GM18873 (cell line): ENCODE results near the gene AOAH.
"Not testable (repeated sequence)": the region's sequence is repeated elsewhere in the genome, so short reads cannot be mapped to it uniquely, and the experiment has no call there.

Experiments used
- ATAC-seq: cut with Tn5 transposase; IDR thresholded peaks from one replicate; pipeline ENCODE4 v1.9.1; 2021; ENCODE audit warnings: mild to moderate bottlenecking, moderate library complexity, moderate number of reproducible peaks; ENCODE audit not compliant: unreplicated experiment, low FRiP score

The AOAH gene

DNA sequence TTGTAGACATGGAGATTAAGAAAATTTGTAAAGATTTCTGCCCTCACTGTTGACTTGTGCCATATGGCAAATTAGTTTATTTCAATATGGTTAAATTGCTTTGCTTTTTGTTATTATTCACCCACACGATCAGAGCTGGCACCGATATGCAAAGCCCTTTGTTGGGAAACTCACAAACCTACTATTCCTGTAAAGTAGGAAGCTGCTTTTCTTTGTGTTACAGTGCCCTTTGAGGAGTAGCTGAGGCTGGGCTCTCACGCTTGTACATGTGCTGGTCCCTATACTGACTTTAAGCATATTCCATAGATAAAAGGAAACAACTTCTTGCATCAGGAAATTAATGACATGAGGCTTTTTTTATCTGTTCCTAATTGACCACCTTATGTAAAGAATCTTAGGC, 17.6 kb upstream of the AOAH start:
- no peak for ATAC-seq

DNA sequence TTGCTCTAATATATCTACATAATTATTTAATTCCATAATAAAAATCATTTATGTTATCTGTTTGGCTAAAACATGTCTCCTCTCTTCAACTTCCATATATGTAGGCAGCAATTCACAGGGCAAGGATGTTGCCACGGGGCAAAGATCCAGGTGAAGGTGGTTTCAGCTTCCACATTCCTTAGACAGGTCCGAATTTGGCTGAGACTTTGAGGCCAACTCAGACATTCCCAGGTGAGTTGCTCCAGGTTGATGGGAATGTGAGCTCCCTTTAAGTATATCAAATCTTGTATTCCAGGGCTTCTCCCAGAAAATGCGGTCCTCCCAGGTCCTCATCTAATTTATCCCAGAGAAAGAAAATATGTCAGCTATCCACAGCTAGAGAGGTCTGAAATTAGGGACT, 15.1 kb upstream of the AOAH start:
- ATAC-seq: no peak

DNA sequence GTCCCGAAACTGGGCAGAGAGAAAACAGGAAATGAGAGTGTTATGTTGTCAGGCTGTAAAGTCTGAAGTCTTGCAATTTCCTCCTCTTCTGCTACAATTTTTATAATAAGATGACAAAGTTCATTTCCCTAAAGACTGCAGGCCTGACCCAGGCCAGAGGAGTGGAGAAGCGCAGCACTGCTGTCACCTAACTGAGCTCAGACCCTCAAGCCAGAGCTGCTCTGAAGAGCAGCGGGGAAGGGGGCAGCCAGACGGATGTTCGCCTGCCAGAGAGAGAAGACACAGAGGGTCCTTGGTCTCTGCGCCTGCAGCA, 12.6 kb upstream of the AOAH start:
- peak; percentile 87 for ATAC-seq

DNA sequence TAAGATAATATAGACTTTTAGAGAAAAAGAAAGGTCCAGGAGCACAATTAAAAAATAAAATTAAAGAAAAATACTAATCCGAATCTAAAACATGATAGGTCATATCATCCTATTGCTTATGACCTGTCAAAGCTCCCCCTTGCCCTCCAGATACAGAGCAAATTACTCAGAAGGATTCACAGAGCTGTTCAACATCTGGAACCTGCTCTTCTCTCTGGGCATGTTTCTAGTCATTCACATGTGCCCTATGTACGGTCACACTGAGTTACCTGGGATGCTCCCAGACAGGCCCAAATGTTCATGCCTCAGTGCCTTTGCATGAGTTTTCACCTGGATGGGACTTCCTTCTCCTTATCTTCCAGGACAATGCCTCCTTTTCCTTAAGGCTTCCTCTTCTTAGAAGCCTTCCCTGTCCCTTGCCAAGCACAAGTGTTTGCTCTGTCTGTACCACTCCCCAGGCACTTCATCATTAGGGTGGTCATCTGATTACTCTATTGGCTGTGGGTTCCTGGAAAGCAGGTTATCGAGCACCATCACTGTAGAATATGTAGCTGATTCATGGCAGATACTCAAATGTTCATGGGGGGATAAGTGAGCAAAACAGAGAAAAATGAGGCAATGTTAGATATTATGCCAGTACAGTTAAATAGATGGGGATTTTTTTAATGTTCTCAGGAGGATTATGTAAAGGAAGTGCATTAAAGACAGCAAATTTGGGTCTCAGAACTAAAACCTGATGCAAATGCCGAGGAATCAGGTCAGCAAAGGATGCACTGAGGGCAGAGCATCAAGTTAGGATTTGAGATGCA, 12.0 kb upstream of the AOAH start:
- no peak for ATAC-seq

DNA sequence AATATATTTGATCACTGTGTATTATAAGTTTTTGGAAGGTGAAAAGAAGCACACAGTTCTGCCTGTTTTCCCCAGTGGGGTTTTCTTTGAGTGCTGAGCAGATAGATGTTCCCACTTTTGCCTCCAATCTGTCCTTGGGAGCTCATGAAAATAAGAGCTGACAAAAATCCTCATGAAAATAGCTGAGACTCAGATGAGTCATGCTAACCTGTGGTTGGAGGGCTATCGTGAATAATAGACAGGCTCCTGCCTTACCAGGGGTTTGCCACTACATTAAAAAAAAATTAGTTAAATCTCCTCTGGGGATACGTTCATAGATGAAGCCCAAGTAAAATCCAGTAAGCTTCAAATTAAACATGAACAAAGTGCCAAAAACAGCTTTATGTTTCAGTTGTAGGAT, 10.9 kb upstream of the AOAH start:
- no peak for ATAC-seq

DNA sequence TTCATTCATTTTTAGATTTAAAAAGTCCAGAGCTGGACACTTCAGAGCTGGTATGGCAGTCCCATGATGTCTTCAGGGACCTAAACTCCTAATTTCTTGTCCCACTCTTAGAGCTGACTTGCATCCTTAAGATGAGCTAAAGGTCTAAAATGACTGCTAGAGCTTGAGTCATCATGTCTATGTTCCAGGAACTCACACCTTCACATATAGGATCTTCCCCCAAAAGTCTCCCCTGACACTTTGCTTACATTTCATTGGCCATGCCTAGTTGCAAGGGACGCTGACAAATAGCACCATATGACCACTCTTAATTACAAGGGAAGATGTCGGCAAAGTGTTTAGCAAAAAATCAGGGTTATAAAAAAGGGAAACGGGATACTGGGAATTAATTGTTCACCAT, 10.4 kb upstream of the AOAH start:
- no peak for ATAC-seq

DNA sequence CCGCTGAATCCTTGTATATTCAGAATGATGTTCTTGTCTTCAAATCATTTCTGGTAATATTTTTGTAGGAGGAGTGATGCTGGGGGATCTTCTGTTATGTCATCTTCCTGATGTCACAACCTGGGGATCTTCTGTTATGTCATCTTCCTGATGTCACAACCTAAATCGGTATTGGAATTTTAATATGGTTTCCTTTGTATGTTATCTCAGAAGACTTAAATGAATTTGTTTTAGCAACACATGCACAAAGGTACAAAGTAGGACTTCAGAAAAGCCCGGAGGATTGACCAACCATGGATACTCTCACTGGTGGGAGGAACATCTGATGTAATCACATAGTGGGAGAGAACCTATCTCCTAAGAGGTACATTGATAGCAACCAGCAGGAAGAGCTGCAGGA, 9.1 kb upstream of the AOAH start:
- ATAC-seq: no peak

DNA sequence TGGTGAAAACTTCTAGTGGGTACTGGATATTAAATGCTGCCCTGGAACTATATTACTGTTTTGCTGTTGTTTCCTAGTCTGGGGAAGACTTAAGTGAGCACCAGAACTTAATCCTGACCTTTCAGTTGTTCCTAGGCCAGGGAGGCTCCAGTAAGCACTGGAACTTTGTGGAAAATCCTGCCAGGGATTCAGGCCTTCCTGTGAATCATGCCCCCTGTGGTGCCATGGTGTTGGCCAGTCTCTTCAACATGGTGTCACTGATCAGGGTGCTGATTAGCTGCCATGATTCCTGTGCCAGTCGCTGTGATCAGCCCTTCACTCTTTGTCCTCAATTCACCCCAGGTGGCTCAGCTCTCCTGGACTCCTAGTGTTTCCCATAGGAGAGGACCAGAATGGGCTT, 8.5 kb upstream of the AOAH start:
- ATAC-seq: no peak

DNA sequence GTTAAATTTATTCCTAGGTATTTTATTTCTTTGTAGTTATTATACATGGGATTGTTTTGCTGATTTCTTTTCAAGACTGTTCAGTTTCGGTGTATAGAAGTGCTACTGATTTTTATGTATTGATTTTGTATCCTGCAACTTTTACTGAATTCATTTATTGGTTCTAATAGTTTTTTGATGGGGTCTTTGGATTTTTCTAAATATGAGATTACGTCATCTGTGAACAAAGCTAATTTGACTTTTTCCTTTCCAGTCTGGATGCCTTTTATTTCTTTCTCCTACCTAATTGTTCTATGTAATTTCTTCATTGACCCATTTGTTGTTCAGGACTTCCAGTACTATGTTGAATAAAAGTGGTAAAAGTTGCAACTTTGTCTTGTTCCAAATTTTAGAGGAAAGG, 5.8 kb upstream of the AOAH start:
- ATAC-seq: no peak

DNA sequence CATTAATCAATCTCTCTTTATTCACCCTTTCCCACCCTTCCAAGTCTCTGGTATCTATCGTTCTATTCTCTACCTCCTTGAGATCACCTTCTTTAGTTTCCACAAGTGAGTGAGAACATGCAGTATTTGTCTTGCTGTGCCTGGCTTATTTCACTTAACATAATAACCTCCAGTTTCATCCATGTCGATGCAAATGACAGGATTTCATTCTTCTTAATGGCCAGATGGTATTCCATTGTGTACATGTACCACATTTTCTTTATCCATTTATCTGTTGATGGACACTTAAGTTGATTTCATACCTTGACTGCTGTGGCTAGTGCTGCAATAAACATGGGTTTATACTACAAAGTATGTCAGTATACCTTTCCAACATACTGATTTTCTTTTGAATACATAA, 3.8 kb upstream of the AOAH start:
- ATAC-seq: no peak

DNA sequence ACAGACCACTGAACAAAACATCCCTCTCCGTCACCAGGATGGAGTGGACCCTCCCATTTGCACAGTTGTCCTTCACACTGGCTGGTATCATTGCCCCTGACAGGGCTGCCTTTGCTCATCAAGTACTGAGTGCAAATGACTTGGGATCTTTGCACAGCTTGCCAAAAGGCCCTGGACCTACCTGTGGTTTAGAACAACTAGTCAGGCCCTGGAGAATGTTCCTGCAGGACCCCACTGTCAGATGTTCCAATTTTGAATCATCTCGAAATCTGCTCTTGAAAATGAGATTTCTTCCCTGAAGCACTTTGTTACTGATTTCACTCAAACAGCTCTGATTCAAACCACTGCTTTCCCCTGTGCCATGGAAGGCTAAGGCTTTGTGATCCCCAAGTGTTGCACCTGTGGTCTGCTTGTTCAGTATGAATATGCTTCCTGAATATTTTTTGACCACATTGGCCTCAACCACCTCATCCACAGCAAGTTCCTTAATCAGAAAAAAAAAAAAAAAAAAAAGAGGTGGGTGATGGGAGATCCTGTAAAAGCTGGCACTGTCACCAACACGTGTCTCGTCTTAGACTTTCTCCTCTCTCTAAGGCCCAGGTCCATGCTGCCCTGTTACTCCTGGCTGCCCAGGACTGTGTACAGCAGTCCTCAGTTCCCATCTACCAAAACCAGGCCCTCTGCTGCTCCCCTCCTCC, 2.7 kb upstream of the AOAH start:
- no peak for ATAC-seq

DNA sequence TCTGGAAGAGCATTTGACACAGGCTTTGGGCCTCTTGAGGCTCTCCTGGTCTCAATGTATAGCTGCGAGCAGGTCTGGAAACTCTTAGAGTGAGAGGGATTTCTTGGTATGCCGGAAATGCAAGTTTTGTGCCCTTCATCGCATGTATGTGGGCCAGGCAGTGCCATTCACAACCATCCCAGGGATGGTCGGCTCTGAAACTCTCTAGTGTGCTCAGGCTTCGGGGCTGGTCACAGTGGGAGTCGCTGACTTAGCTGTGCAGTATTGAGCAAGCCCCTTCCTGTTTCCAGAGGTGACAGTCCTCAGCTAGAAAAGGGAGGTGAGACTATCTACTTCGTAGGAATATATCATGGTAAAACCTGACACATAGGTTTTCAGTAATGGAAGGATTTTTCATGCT, 2.0 kb upstream of the AOAH start:
- no peak for ATAC-seq

DNA sequence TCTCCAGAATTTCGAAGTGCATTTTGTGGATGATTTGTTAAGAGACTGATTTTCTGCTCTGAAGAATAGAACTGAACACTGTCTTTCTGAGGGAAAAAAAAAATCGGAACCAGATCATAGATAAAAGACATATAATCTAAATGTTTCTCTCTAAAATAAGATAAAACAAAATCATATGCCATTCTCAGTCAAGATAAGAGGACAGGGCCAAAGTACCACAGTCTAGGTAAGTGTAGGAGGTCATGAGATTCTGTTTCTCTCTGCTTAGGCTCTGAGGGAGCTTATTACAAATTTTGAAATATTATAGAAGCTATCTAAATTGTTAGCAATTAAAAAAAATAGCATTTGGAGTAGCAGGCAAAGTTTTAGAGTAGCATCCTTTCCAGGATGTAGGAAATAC, 702 bp upstream of the AOAH start:
- no peak for ATAC-seq

DNA sequence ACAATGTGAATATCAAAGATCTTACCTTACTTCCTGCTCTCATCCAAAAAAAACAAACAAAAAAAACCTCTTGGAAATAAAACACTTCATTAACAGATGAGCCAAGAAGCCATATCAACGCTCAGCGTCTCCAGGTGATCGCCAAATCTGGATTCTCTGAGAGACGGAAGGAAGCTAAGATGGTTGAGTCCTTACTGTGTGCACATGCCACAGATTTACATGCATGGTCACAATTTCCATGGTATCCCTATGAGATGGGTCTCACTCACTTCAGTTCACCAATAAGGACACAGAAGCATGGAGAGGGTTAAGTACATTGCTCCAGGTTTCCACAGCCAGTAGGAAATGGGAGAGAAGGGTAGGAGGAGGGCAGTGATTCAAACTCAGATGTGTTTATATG, 1.0 kb downstream of the AOAH start:
- no peak for ATAC-seq

DNA sequence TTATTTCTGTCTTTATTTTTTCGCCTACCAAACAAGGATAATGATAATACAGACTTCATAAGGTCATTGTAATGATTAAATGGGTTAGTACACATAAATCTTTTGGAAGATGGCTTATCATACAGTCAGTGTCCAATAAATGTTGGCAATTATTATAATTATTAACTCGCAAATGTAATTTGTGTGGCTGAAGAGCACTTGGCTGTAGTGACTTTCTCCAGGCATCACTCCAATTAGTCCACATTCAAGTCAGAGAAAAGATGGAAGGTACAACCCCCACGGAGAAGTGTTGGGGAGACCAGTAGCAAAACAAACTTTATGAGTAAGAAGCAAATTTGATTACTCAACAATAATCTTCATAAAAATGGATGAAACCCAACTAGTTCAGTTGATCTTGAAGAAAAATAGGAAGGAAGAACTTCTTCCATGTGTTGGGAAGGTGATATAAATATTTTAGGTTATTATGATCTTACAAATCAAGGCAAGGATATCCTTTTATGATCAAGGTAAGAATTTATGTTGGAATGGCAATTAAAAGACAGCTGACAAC, 5.1 kb downstream of the AOAH start:
- ATAC-seq: no peak

DNA sequence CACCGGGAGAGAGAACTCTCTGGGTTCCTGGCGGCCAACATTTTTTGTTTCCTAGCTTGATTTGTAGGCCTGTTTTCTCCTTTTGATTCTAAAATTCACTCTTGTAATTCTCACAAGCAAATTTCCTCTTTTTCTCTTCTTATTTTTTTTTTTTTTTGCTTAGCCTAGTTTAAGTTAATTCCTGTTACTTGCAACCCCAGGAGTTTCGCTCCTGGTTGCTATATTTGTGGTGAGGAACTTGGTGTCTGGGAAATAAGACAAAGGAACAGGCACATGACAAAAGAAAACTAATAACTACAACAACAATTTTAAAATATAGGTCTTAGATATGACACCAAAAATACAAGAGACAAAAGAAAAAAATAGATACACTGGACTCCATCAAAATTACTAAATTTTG, 6.7 kb downstream of the AOAH start:
- ATAC-seq: no peak

DNA sequence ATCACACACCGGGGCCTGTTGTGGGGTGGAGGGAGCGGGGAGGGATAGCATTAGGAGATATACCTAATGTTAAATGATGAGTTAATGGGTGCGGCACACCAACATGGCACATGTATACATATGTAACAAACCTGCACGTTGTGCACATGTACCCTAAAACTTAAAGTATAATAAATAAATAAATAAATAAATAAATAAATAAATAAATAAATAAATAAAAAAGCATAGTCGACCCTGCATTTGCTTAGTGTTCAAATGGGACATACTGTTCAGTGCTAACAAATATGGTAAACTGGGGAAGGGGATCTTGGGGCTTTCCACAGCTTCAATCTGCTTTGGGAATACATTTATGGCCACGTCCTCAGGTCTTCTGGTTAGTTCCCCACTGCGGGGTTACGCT, 7.5 kb downstream of the AOAH start:
- not testable (repeated sequence) for ATAC-seq

DNA sequence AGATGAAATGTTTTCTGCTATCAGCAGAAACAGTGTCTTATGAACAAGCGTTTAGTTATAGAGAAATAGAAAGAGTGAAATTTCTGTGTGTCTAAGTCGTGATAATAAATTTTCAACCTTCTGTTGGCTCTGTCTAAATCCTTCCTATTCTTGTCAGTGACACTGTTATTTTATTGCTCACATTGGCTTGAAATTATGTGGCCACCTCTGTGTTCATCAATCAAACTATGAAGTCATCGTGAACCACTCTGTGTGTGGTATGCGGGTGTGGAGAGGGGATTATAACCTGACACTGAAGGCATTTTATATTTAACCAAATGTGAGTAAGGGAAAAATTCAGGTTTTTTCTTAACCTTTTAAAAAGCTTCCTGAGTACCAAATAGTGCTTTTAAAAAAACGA, 12.3 kb downstream of the AOAH start:
- ATAC-seq: no peak

DNA sequence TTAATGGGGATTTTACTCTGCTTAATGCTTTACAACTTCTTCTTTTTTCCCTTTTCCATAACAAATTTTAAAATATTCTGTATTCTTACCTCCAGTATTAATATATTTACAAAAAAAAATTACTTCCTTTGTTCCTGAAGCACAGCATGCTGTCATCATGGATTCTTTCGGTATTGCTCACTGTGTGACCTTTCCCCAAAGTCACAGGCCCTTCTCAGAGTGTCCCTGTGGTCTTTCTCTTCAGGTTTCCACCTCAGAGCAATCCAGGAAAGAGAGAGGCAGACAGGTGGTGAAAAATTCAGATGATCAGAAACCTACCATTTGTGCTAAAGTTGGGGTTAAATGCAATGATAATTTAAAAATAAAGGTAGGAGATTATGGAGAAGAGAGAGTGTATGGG, 13.0 kb downstream of the AOAH start:
- no peak for ATAC-seq

DNA sequence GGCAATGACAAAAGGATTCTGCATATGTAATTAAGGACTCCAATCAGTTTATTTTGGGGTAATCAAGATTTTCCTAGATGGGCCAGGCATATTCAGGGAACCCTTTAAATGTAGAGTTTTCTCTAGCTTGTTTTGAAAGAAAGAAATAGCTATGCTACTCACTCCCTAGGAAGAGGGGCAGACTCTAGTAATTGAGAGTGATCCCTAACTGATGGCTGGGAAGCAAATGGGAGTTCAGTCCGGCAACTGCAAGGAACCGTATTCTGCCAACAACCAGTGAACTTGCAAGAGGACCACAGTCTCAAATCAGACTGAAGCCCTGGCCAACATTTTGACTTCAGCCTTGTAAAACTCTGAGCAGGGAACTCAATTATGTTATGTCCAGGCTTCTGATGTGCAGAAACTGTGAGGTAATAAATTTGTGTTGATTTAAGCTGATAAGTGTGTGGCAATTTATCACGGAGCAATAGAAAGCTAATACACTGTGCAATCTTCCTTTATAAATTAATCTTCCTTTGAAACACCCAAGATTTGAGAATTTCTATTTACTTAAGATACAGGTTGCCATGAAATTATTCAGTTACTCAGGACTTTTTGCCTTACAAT, 14.0 kb downstream of the AOAH start:
- no peak for ATAC-seq

DNA sequence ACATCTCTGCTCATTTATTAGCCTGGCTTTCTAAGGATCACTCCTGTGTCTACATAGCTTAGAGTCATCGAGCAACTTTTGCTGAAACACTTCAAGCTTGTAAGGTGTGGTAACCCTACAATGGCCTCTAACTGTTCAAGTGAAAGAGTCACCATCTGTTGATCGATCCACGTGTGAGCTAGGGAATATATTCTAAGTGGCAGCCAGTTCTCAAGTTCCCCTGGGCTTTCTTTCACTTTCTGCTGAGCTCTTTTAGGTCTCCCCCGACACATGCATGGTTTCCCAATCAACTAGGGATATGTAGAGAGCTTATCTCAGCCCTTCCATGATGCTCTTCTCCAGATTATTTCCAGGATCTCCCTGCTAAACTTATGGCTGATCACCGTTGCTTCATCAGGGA, 15.5 kb downstream of the AOAH start:
- no peak for ATAC-seq

DNA sequence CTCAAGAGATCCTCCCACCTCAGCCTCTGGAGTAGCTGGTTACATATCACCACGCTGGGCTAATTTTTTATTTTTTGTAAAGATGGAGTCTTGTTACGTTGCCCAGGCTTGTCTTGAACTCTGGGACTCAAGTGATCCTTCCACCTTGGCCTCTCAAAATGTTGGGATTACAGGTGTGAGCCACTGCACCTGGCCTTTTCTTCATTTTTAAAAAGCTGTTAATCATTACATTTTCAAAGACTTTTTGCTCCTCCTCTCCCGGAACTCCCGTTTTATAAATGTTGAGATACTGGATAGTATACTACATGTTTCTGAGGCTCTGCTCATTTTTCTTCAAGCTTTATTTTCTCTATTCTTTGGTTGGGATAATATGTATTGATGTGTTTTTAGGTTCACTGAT, 16.4 kb downstream of the AOAH start:
- ATAC-seq: no peak
